ENCODE results near the gene SPATS2L. TPM values are rescaled to one million over a fixed set of nuclear protein-coding genes. Genes with fewer than 3 reads are reported as not detected.

Gene SPATS2L
- total RNA-seq, 1 experiment from 2014 or later: 148 TPM

DNA sequence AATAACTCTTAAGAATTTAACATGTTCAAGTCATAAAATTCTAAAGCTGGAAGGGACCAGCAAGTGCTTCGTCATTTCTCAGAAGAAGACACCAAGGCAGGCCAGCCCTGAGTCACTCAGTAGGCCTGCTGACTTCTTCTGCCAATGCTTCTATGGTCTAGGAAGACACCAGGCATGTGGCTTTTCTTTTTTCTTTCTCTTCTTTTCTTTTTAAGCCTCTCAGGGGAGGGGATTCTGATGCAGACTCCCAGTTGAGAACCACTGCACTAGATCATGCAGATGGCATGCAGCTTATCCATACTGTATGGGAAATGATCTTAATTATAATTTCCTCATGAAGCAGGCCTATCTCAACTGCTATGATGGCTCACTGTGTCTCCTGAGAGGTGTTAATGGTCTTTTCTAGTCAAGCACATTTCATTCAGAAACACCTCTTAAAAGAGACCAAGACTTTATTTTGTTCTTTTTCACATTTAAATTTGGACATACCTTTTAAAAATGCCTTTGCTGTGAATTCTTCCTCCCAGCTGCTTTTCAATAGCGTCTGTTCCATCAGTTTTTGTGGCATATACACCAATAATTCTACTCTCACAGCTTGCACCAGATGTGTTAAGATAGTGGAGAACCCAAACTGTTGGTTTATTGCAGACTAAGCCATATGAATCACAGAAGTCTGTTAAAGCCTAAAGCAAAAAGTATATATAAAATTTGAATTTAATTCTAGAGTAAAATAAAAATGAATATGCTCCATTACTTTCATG, 192.1 kb downstream of the SPATS2L start:
- no peak for DNase-seq (ENCODE audit: low read depth)

DNA sequence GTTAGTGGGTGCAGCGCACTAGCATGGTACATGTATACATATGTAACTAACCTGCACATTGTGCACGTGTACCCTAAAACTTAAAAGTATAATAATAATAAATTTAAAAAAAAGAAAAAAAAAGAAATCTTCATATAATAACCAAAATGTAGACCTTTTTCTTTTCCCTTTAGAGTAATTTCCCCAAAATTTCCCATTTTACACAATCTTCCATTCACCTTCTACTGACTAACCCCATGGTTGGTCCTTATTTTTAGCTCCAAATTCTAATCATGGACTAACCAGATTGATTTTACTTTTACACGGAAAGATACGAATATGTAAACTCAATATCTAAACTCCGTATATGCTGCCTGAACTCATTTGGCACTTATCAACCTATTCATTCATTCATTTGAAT, 195.7 kb downstream of the SPATS2L start:
- no peak for DNase-seq (ENCODE audit: low read depth)

GRCh38 chr2:200506679-200507078, 200.2 kb downstream of the SPATS2L start:
- no peak for DNase-seq (ENCODE audit: low read depth)

- DNase-seq (ENCODE audit: low read depth): no peak
Measured at GRCh38 chr2:200507179-200507578, 200.7 kb downstream of the SPATS2L start.

- peak; percentile 10 for DNase-seq (ENCODE audit: low read depth)
Measured at GRCh38 chr2:200509235-200509611, 202.7 kb downstream of the SPATS2L start.

DNA sequence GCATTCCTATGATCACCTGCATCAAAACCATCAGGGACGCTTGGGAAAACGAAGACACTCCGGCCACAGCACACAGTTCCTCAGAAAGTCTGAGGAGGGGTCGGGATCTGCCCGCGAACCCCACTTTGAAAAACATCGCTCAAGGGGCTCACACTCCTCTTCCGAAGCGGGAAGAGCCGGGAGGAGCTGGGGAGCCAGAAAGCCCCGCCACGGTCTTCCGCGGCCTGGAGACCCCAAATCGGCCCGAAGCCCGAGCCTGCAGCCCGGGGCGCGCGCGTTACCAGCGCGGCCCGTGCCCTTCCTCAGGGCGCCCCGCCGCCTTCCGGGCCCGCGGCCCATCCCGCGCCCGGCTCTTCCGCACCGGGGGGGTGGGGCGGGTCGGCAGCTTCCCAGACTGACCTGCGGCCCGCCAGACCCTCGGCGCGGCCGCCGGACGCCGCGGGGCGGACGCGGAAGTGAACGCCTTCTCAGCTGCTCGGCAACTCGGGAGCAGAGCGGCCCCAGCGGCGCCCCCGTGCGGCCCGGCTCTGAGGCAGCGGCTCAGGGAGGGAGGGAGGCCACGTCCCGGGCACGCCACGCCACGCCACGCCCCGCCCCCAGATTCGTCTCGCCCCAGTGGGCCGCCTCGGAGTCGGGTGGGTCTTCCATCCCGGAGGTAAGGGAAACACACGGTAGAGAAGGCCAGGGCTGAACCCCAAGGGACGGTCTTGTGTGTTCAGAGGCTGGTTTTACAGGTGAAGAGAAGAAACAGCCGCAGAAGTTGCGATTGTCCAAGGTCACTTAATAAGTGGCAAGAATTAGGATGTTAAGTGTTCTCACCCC, 203.3 kb downstream of the SPATS2L start, which contains the start of gene KCTD18:
KCTD18 (minus strand) TSS at position 457 of the 822 bp plus-strand sequence. CDS start 3,052 bp downstream, outside the sequence.
- DNase-seq (ENCODE audit: low read depth): peak; percentile 88

- no peak for DNase-seq (ENCODE audit: low read depth)
Measured at GRCh38 chr2:200515155-200515554, 208.7 kb downstream of the SPATS2L start.

DNA sequence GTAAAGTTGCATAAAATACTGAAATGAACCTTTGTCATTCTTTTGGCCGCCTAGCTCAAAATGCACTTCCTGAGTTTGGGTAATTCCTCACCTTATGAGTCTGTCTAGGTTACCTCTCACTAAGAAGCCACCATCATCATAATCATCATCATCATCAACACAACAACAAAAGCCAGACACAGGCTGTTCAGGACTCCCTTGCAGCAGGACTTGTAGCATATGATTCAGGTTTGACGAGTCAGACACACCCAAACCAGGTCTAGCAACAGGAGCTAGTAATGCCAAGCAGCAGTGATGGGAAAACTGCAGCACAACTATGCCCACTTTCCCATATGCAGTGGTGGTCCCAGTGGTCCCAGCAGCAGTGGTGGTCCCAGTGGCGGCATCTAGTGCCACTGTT, 216.7 kb downstream of the SPATS2L start:
- no peak for DNase-seq (ENCODE audit: low read depth)

GRCh38 chr2:200523604-200524003, 217.1 kb downstream of the SPATS2L start:
- DNase-seq (ENCODE audit: low read depth): no peak

DNA sequence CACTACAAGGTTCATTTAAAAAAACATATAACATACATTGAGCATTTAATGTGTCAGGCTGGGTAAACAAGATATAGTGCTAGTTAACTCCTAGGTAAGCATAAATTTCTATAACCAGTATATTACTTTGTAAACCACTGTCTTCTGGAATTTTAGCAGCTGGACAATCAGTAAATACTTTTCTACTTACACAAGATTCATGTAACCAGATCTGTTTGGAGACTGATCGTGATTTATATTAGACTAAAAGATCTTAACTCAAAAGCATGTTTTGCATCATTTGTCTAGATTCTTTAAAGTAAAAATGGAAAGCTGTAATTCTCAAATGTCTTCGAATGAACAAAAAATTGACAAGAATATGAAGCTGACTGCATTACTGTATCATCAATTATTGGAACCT, 218.6 kb downstream of the SPATS2L start:
- DNase-seq (ENCODE audit: low read depth): no peak

- no peak for DNase-seq (ENCODE audit: low read depth)
Measured at GRCh38 chr2:200525551-200525881, 219.0 kb downstream of the SPATS2L start.

DNA sequence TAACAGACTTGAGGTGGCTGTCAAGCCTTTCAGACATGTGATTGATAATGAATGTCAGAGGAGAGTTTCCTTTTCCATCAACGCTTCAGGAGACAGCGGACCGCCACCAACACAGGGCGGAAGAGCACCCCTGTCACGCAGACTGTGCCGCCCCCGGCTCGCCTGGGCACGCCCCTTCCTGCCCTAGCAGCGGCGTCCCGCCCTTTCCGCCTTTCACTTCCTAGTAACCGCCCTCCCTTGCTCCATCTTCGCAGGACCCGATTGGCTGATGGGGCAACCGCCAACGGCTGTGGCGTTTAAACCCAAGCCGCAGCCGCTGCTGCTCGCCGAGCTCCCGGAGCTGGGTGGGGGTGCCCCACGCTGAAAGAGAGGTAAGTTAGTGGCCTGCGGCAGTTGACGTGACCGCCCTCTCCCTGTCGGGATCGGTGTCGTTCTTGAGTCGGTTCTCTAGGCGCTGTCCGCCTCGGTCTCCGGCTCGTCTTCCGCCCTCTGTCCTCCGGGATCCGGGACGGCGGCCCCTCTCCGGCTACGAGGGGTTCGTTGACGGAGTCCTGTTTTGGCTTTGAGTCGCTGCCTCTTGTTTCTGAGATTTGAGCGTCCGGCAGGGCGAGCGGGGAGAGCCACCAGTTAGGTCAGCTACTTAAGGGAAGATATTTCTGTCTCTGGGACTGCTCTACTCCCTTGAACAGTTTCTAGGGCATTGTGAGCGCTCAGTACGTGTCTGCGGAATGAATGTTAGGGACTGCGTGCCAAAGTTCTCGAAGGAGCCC, 219.6 kb downstream of the SPATS2L start, which contains the start of gene SGO2:
SGO2 (plus strand) TSS at position 326 of the 770 bp plus-strand sequence. CDS start 6,769 bp downstream, outside the sequence.
- peak; percentile 97 for DNase-seq (ENCODE audit: low read depth)

GRCh38 chr2:200528228-200528627, 221.7 kb downstream of the SPATS2L start:
- no peak for DNase-seq (ENCODE audit: low read depth)

Other genes starting within 250 kb of the SPATS2L start
- 16.7 and 20.8 TPM in 2 replicates for gene KCTD18, start 203.4 kb downstream of the SPATS2L start, total RNA-seq (2014; rRNA removed; shearing (Covaris generic))
- gene SGO2, start 219.5 kb downstream of the SPATS2L start, total RNA-seq (2014; rRNA removed; shearing (Covaris generic)): 47.7 and 54.7 TPM in 2 replicates

All from RPMI7951 (cell line).